ENCODE data around the gene LRRC72.

DNA sequence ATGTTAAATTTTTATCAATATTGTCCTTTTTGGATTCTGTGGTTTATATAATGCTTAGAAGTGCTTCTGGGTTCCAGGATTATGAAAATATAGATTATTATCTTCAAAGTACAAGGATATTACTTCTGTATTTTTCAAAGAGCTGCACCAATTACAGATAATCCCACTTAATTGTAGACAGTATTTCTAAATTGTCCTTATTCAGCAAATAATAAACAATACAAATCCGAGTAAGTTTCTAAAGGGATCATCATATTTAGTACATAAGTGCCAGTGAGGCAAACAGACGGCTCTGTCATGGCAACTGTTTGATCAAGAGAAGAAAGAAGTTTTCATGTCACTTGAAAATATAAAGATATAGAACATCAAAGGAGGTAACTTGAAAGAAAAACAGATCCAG, 99.8 kb downstream of the LRRC72 start:
- TF ChIP-seq, protein P1, sequence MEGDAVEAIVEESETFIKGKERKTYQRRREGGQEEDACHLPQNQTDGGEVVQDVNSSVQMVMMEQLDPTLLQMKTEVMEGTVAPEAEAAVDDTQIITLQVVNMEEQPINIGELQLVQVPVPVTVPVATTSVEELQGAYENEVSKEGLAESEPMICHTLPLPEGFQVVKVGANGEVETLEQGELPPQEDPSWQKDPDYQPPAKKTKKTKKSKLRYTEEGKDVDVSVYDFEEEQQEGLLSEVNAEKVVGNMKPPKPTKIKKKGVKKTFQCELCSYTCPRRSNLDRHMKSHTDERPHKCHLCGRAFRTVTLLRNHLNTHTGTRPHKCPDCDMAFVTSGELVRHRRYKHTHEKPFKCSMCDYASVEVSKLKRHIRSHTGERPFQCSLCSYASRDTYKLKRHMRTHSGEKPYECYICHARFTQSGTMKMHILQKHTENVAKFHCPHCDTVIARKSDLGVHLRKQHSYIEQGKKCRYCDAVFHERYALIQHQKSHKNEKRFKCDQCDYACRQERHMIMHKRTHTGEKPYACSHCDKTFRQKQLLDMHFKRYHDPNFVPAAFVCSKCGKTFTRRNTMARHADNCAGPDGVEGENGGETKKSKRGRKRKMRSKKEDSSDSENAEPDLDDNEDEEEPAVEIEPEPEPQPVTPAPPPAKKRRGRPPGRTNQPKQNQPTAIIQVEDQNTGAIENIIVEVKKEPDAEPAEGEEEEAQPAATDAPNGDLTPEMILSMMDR (IDR thresholded peaks at IDR 0.05), result no peak
- no peak for TF ChIP-seq POLR2A (IDR thresholded peaks at IDR 0.05)
